ENCODE measurements around the gene POMZP3.
"Not testable (repeated sequence)": the region's sequence is repeated elsewhere in the genome, so short reads cannot be mapped to it uniquely, and the experiment has no call there.

GRCh38 chr7:76612232-76612631 is 14.8 kb downstream of the POMZP3 start:
- TF ChIP-seq CTCF, POLR2A, POLR2AphosphoS5, EP300 (IDR thresholded peaks at IDR 0.05): not testable (repeated sequence)

Measured in stomach (tissue), 4 donors.